Measurements from ENCODE around the gene ABCA13. TPM values are rescaled to one million over a fixed set of nuclear protein-coding genes. Genes with fewer than 3 reads are reported as not detected.

The ABCA13 gene
- polyA plus RNA-seq, 4 donors, result 0.16 to 0.39 (median 0.22) TPM; not detected in 1

Other genes starting within 250 kb of the ABCA13 start
- 1 to 10 TPM in 1 of 4 donors, under 1 TPM in 1, not detected in 2; 0.42 to 1.2 TPM for gene PKD1L1, start 223.0 kb upstream of the ABCA13 start, polyA plus RNA-seq
- 10 to 100 TPM in 3 of 4 donors, 1 to 10 TPM in 1; 9.5 to 21.0 (median 11.9) TPM for gene HUS1, start 191.8 kb upstream of the ABCA13 start, polyA plus RNA-seq
- gene SUN3, start 142.4 kb upstream of the ABCA13 start, polyA plus RNA-seq, result not detected
- gene C7orf57, start 135.9 kb upstream of the ABCA13 start, polyA plus RNA-seq, result under 1 TPM in 2 of 4 donors, not detected in 2; 0.03 to 0.04 TPM
- gene UPP1, start 82.2 kb upstream of the ABCA13 start, polyA plus RNA-seq, result 100 to 1,000 TPM in 1 of 4 donors, 10 to 100 TPM in 2, 1 to 10 TPM in 1; 7.0 to 105 (median 59.1) TPM

Data from small intestine (tissue), 4 donors.